Measurements from ENCODE around the gene KLHL3. TPM values are rescaled to one million over a fixed set of nuclear protein-coding genes. Genes with fewer than 3 reads are reported as not detected.

Gene KLHL3
- 0.58 and 0.66 TPM in 2 replicates for total RNA-seq (2021)
- percentile 41 among the genes with signal in this experiment for Bru-seq, nascent RNA
- BruChase-seq, experiment 1, labeled RNA remaining after a 2-hour chase = percentile 34 among the genes with signal in this experiment
- BruChase-seq, experiment 2, labeled RNA remaining after a 6-hour chase = percentile 35 among the genes with signal in this experiment
- long read RNA-seq = 0 reads

GRCh38 chr5:137735555-137736284 lies at the start of gene KLHL3:
Gene KLHL3, minus strand, starts transcription at chr5:137736089. Its CDS starts 443 bp downstream, at chr5:137735646.
- CTCF ChIA-PET = no interaction called here
- Histone ChIP-seq H3K27me3 (replicated peaks; ENCODE audit: insufficient read depth, low read depth, low read length, poor library complexity) (peaks cover 3% of the 10 kb centered on the region), H3K9me3 (ENCODE audit: low read depth, low read length, poor library complexity, severe bottlenecking) (peaks cover 3% of the 10 kb centered on the region), H3K27ac (ENCODE audit: low read depth, low read length, poor library complexity, severe bottlenecking) (no peak within 1 kb of the TSS), H3K4me1 (ENCODE audit: insufficient read depth, low read length, poor library complexity, severe bottlenecking) (no peaks in the 10 kb centered on the region), H3K36me3 (ENCODE audit: insufficient read depth, low read length, poor library complexity, severe bottlenecking) (no peaks in the 10 kb centered on the region), H3K4me3 (ENCODE audit: low read depth, low read length, poor library complexity, severe bottlenecking) (no peak within 1 kb of the TSS)
- no TSS peak for BruUV-seq (replicated peaks)
- TF ChIP-seq CTCF (conservative IDR thresholded peaks at IDR 0.05; ENCODE audit: low read depth, low read length) (no peak), EZH2 (IDR thresholded peaks at IDR 0.05; ENCODE audit: borderline replicate concordance, low read depth, low read length, poor library complexity, severe bottlenecking) (no peak)
- no peak for DNase-seq (ENCODE audit: low spot score)
- intact Hi-C loops (cut with micrococcal nuclease; ENCODE audit: unreplicated experiment) = no loop called here
- POLR2A ChIA-PET (ENCODE audit: low non-redundant PET) = no interaction called here

- H3K36me3 ChIP-seq (ENCODE audit: insufficient read depth, low read length, poor library complexity, severe bottlenecking) = no peaks in the 10 kb centered on the region
- no peaks in the 10 kb centered on the region for H3K9me3 ChIP-seq (ENCODE audit: low read depth, low read length, poor library complexity, severe bottlenecking)
- ChIA-PET POLR2A (ENCODE audit: low non-redundant PET) (no interaction called here), CTCF (no interaction called here)
- intact Hi-C loops (cut with micrococcal nuclease; ENCODE audit: unreplicated experiment) = loop anchor here (5.0 kb wide), 1 partner anchor 349 kb away; no protein-coding TSS in a partner anchor
- DNase-seq (ENCODE audit: low spot score) = no peak
- peaks cover 3% of the 10 kb centered on the region for H3K27me3 ChIP-seq (replicated peaks; ENCODE audit: insufficient read depth, low read depth, low read length, poor library complexity)
- no peak for TF ChIP-seq CTCF (conservative IDR thresholded peaks at IDR 0.05; ENCODE audit: low read depth, low read length)
- no peak for TF ChIP-seq EZH2 (IDR thresholded peaks at IDR 0.05; ENCODE audit: borderline replicate concordance, low read depth, low read length, poor library complexity, severe bottlenecking)
- H3K4me3 ChIP-seq (ENCODE audit: low read depth, low read length, poor library complexity, severe bottlenecking) = no peak overlapping the region
- no TSS peak for BruUV-seq (replicated peaks)
- no peak overlapping the region for H3K27ac ChIP-seq (ENCODE audit: low read depth, low read length, poor library complexity, severe bottlenecking)
- H3K4me1 ChIP-seq (ENCODE audit: insufficient read depth, low read length, poor library complexity, severe bottlenecking) = no peaks in the 10 kb centered on the region
These were observed 47.2 kb upstream of the KLHL3 start for GRCh38 chr5:137782984-137783536.

- intact Hi-C loops (cut with micrococcal nuclease; ENCODE audit: unreplicated experiment) = loop anchor here (5.0 kb wide), 1 partner anchor 350 kb away; no protein-coding TSS in a partner anchor
- ChIA-PET CTCF (no interaction called here), POLR2A (ENCODE audit: low non-redundant PET) (no interaction called here)
- TF ChIP-seq EZH2 (IDR thresholded peaks at IDR 0.05; ENCODE audit: borderline replicate concordance, low read depth, low read length, poor library complexity, severe bottlenecking) = no peak
- TF ChIP-seq CTCF (conservative IDR thresholded peaks at IDR 0.05; ENCODE audit: low read depth, low read length) = no peak
- no peaks in the 10 kb centered on the region for H3K36me3 ChIP-seq (ENCODE audit: insufficient read depth, low read length, poor library complexity, severe bottlenecking)
- H3K4me1 ChIP-seq (ENCODE audit: insufficient read depth, low read length, poor library complexity, severe bottlenecking) = no peaks in the 10 kb centered on the region
- H3K27me3 ChIP-seq (replicated peaks; ENCODE audit: insufficient read depth, low read depth, low read length, poor library complexity) = peaks cover 3% of the 10 kb centered on the region
- no TSS peak for BruUV-seq (replicated peaks)
- H3K27ac ChIP-seq (ENCODE audit: low read depth, low read length, poor library complexity, severe bottlenecking) = no peak overlapping the region
- no peak for DNase-seq (ENCODE audit: low spot score)
- H3K4me3 ChIP-seq (ENCODE audit: low read depth, low read length, poor library complexity, severe bottlenecking) = no peak overlapping the region
- no peaks in the 10 kb centered on the region for H3K9me3 ChIP-seq (ENCODE audit: low read depth, low read length, poor library complexity, severe bottlenecking)
These were observed 46.2 kb upstream of the KLHL3 start for GRCh38 chr5:137782055-137782454.

All from A673 (cell line).